K562 (cell line): ENCODE measurements around the gene RAB31. TPM values are rescaled to one million over a fixed set of nuclear protein-coding genes. Genes with fewer than 3 reads are reported as not detected.

Experiments
- C11orf30 ChIP-seq: fragments of 450-650 bp; IDR thresholded peaks from 2 replicates; pipeline ENCODE4 v1.6.1; 2016; ENCODE audit warnings: low read depth, mild to moderate bottlenecking
- DIDO1 ChIP-seq: fragments of 450-650 bp; IDR thresholded peaks from 2 replicates; pipeline ENCODE4 v1.6.1; 2016; ENCODE audit warnings: low read depth, missing biosample characterization, missing genetic modification characterization
- HDAC3 ChIP-seq: fragments of 450-650 bp; IDR thresholded peaks from 2 replicates; pipeline ENCODE4 v1.6.1; 2018; ENCODE audit warnings: borderline replicate concordance, mild to moderate bottlenecking, moderate library complexity; ENCODE audit not compliant: partially characterized antibody
- L3MBTL2 ChIP-seq: fragments of 450-650 bp; IDR thresholded peaks from 2 replicates; pipeline ENCODE4 v1.6.1; 2016; ENCODE audit warnings: mild to moderate bottlenecking, moderate library complexity
- NFE2 ChIP-seq: IDR thresholded peaks from 2 replicates; pipeline ENCODE4 v1.6.1; 2014; ENCODE audit warnings: antibody characterized with exemption, low read depth
- PTRF ChIP-seq: fragments of 450-650 bp; IDR thresholded peaks from 2 replicates; pipeline ENCODE4 v1.6.1; 2016; ENCODE audit warnings: mild to moderate bottlenecking, missing genetic modification characterization, missing compliant biosample characterization
- SMARCA4 ChIP-seq: fragments of 450-650 bp; IDR thresholded peaks from 2 replicates; pipeline ENCODE4 v1.6.1; 2016
- ZFP36 ChIP-seq: fragments of 150-350 bp; IDR thresholded peaks from 2 replicates; pipeline ENCODE4 v1.6.1; 2018; ENCODE audit warnings: low read length, low read depth; ENCODE audit not compliant: partially characterized antibody
- ZFX ChIP-seq: sonication (generic); formaldehyde crosslinking; IDR thresholded peaks from 2 replicates; pipeline ENCODE4 v1.8.0; 2022; ENCODE audit warnings: mild to moderate bottlenecking, missing genetic modification reagents, moderate library complexity
- ZKSCAN8 ChIP-seq: fragments of 200-800 bp; sonication (Bioruptor generic); IDR thresholded peaks from 2 replicates; pipeline ENCODE4 v1.6.1; 2016; ENCODE audit warnings: missing genetic modification characterization, missing compliant biosample characterization
- ZNF134 ChIP-seq: fragments of 250-450 bp; sonication (Bioruptor Pico); conservative IDR thresholded peaks from 2 replicates; pipeline ENCODE4 v1.4.0; 2020
- ZNF175 ChIP-seq: fragments of 200-800 bp; sonication (Bioruptor generic); IDR thresholded peaks from 2 replicates; pipeline ENCODE4 v1.6.1; 2016; ENCODE audit warnings: low read depth, mild to moderate bottlenecking, missing genetic modification characterization, missing compliant biosample characterization
- ZNF444 ChIP-seq: fragments of 250-450 bp; sonication (Bioruptor Pico); IDR thresholded peaks from 2 replicates; pipeline ENCODE4 v1.4.0; 2020; ENCODE audit warnings: mild to moderate bottlenecking, moderate library complexity
- polyA plus RNA-seq, 8 experiments: library from polyadenylated mRNA; depleted of rRNA in 4 of 8; stranded (reverse) in 5 of 8; unstranded in 3 of 8; fragments of >200 nt; fragmentation: Nextera tagmentation in 2 of 8; fragmentation: Illumina TruSeq in 1 of 8; extraction: Ambion mirVana in 2 of 8; extraction: Trizol in 1 of 8; gene quantifications; 2 replicates each; pipeline versions ENCODE4 v1.2.1 to v1.2.3, GENCODE V29; 2011 to 2014; ENCODE audit warnings: inconsistent platforms in 1 of 8, missing spikeins in 1 of 8
- total RNA-seq, 7 experiments: library from RNA; depleted of rRNA in 6 of 7; stranded (reverse); fragments of >200 nt in 6 of 7; fragmentation: Illumina TruSeq in 2 of 7; extraction: Trizol in 2 of 7; gene quantifications; 2 replicates each; pipeline versions ENCODE4 v1.2.1 to v1.2.3, GENCODE V29; 2011 to 2021; ENCODE audit warnings: low replicate concordance in 1 of 7
- TF ChIP-seq, protein P1 (sequence below): fragments of 250-450 bp; sonication (Bioruptor Pico); IDR thresholded peaks from 2 replicates; pipeline ENCODE4 v1.5.0; 2022; ENCODE audit warnings: mild to moderate bottlenecking
- TF ChIP-seq, protein P2 (sequence below): sonication (generic); formaldehyde crosslinking; IDR thresholded peaks from 2 replicates; pipeline ENCODE4 v1.8.0; 2023; ENCODE audit warnings: mild to moderate bottlenecking, missing genetic modification reagents

RAB31 gene
- total and polyA plus RNA-seq, 9 of the 15 experiments (the other 6 are each of a cell fraction or from before 2014, with no cell fraction given): 20.7 to 70.4 (median 41.3) TPM

DNA sequence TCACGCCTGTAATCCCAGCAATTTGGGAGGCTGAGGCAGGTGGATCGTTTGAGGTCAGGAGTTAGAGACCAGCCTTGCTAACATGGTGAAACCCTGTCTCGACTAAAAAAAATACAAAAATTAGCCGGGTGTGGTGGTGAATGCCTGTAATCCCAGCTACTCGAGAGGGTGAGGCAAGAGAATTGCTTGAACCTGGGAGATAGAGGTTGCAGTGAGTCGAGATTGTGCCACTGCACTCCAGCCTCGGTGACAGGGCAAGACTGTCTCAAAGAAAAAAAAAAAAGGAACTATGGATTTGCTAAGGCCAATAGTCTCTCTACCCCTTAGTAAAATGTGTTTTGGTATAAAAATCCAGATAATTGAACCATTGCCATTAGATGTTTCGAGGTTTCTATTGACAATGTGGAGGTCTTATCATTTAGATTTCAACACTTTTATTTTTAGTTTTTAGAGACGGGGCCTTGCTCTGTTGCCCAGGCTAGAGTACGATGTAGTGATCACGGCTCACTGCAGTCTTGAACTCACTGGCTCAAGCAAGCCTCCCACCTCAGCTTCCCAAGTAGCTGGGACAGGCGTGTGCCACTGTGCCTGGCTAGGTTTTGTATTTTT lies 176.5 kb downstream of the RAB31 start (continued):
- TF ChIP-seq, protein P1, sequence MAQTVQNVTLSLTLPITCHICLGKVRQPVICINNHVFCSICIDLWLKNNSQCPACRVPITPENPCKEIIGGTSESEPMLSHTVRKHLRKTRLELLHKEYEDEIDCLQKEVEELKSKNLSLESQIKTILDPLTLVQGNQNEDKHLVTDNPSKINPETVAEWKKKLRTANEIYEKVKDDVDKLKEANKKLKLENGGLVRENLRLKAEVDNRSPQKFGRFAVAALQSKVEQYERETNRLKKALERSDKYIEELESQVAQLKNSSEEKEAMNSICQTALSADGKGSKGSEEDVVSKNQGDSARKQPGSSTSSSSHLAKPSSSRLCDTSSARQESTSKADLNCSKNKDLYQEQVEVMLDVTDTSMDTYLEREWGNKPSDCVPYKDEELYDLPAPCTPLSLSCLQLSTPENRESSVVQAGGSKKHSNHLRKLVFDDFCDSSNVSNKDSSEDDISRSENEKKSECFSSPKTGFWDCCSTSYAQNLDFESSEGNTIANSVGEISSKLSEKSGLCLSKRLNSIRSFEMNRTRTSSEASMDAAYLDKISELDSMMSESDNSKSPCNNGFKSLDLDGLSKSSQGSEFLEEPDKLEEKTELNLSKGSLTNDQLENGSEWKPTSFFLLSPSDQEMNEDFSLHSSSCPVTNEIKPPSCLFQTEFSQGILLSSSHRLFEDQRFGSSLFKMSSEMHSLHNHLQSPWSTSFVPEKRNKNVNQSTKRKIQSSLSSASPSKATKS (CRISPR knock-in tag): no peak
- TF ChIP-seq DIDO1 (no peak), SMARCA4 (peak; percentile 45), ZKSCAN8 (CRISPR knock-in tag) (peak; percentile 46; the same call in 1 of the 2 replicates), ZNF444 (CRISPR knock-in tag) (no peak), ZNF134 (CRISPR knock-in tag) (0 out of 2 replicates have a peak, but pooled peaks have one; percentile 6), HDAC3 (no peak), C11orf30 (no peak), NFE2 (0 out of 2 replicates have a peak, but pooled peaks have one; percentile 2), ZFX (peak; percentile 45; the same call in 1 of the 2 replicates), ZNF175 (0 out of 2 replicates have a peak, but pooled peaks have one; percentile 19), ZFP36 (no peak), L3MBTL2 (peak; percentile 34; the same call in 1 of the 2 replicates), PTRF (peak; percentile 74)
- TF ChIP-seq, protein P2, sequence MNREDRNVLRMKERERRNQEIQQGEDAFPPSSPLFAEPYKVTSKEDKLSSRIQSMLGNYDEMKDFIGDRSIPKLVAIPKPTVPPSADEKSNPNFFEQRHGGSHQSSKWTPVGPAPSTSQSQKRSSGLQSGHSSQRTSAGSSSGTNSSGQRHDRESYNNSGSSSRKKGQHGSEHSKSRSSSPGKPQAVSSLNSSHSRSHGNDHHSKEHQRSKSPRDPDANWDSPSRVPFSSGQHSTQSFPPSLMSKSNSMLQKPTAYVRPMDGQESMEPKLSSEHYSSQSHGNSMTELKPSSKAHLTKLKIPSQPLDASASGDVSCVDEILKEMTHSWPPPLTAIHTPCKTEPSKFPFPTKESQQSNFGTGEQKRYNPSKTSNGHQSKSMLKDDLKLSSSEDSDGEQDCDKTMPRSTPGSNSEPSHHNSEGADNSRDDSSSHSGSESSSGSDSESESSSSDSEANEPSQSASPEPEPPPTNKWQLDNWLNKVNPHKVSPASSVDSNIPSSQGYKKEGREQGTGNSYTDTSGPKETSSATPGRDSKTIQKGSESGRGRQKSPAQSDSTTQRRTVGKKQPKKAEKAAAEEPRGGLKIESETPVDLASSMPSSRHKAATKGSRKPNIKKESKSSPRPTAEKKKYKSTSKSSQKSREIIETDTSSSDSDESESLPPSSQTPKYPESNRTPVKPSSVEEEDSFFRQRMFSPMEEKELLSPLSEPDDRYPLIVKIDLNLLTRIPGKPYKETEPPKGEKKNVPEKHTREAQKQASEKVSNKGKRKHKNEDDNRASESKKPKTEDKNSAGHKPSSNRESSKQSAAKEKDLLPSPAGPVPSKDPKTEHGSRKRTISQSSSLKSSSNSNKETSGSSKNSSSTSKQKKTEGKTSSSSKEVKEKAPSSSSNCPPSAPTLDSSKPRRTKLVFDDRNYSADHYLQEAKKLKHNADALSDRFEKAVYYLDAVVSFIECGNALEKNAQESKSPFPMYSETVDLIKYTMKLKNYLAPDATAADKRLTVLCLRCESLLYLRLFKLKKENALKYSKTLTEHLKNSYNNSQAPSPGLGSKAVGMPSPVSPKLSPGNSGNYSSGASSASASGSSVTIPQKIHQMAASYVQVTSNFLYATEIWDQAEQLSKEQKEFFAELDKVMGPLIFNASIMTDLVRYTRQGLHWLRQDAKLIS (CRISPR knock-in tag): 0 out of 2 replicates have a peak, but pooled peaks have one; percentile 23
